ENCODE measurements around the gene CD44.
"Not testable (repeated sequence)": the region's sequence is repeated elsewhere in the genome, so short reads cannot be mapped to it uniquely, and the experiment has no call there.

CD44 gene

DNA sequence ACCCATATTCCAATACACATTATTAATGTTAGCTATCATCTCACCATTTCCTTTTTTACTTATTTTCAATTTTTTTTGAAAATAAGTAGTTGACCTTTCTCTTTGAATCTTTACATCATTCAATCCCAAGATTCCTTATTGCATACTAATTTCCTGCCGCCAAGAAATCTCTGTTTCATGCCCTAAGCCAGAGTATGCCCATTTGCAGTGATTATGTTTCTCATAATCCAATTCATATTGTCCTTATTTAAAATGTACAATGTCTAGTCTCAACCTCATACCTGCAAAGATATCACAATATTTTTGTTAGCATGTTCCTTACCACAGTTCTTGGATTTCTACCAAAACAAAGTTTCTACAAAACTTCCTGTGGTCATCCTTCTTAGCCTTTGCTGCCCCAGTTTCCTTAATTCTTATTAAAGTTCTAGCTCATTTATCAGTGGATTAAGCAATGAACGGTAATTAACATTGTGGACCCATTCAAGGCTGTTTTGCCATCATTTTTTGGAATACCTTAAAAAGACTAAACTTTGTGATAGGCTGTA, 75.3 kb downstream of the CD44 start:
- DNase-seq (ENCODE audit: low read depth in 2 of 2), result no peak

GRCh38 chr11:35214792-35215193, 75.8 kb downstream of the CD44 start:
- peak; percentile 23 to 32 for DNase-seq (ENCODE audit: low read depth in 2 of 2)

- DNase-seq (ENCODE audit: low read depth in 2 of 2), result no peak
Observed at GRCh38 chr11:35215945-35216344, 77.0 kb downstream of the CD44 start.

- DNase-seq (ENCODE audit: low read depth in 2 of 2), result no peak
Observed at GRCh38 chr11:35216962-35217678, 78.1 kb downstream of the CD44 start.

- DNase-seq (ENCODE audit: low read depth in 2 of 2), result no peak
Observed at GRCh38 chr11:35218956-35219355, 80.0 kb downstream of the CD44 start.

- DNase-seq (ENCODE audit: low read depth in 2 of 2), result no peak
Observed at GRCh38 chr11:35223371-35223796, 84.4 kb downstream of the CD44 start.

- DNase-seq (ENCODE audit: low read depth in 2 of 2), result no peak
Observed at GRCh38 chr11:35223991-35224390, 85.0 kb downstream of the CD44 start.

- no peak for DNase-seq (ENCODE audit: low read depth in 2 of 2)
Observed at GRCh38 chr11:35225946-35226520, 87.1 kb downstream of the CD44 start.

GRCh38 chr11:35226756-35227155, 87.8 kb downstream of the CD44 start:
- not testable (repeated sequence) for DNase-seq (ENCODE audit: low read depth in 2 of 2)

DNA sequence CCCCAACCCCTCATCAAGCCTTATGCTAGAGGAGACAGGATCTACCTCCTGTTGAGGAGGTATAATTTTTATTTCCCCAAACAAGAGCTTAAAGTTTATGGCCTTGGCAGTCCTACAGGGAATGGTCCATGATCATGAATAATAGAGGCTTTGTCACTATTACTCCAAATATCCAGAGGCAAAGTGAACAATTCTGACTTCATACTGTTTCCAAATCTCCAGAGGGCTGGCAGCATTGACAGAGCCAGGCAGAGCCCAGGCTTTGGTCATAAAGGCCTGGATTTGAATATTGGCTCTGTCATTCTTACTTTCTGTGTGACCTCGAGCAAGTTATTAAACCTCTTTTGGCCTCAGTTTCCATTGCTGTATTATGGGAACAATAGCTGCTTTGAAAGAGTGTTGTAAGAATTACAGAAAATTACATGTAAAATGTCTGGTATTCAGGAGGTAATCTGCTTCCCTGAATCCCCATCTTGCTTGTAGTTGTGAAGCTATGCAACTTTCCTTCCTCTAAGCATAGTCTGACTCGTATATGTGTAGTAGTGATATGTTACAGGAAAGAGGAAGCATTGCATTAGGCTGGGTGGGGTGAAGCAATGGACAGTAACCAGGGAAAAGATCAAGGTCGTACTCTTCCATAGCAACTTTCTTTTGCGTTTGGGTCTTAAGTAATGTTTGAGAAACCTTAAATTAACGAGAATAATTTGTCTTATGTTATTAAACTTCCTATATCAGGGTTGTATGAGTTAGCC, 88.8 kb downstream of the CD44 start:
- no peak for DNase-seq (ENCODE audit: low read depth in 2 of 2)

DNA sequence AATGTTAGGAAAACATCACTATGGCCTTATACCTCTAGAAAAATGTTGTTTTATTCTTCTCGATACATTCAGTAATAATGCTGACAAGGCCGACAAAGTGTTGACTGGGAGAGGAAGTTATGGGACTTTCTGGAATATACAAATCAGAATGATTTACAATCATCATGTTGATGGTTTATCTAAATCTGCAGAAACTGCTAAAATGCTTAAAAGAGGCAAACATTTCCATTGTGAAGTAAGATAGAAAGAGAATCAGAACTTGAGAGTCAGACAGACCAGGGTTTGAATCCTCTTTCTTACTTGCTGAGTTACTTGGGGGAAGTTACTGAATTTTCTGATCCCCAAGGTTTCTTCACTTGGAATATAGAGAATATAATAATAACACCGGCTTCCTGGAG, 89.4 kb downstream of the CD44 start:
- no peak for DNase-seq (ENCODE audit: low read depth in 2 of 2)

DNA sequence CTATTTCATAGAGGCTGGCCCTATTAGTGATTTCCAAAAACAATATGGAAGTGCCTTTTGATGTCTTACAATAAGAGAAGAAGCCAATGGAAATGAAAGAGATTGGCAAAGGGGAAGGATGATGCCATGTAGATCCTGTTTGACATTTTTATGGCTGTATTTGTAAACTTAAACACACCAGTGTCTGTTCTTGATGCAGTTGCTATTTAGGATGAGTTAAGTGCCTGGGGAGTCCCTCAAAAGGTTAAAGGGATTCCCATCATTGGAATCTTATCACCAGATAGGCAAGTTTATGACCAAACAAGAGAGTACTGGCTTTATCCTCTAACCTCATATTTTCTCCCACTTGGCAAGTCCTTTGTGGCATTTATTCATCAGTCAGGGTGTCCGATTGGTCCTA, 91.4 kb downstream of the CD44 start:
- no peak for DNase-seq (ENCODE audit: low read depth in 2 of 2)

DNA sequence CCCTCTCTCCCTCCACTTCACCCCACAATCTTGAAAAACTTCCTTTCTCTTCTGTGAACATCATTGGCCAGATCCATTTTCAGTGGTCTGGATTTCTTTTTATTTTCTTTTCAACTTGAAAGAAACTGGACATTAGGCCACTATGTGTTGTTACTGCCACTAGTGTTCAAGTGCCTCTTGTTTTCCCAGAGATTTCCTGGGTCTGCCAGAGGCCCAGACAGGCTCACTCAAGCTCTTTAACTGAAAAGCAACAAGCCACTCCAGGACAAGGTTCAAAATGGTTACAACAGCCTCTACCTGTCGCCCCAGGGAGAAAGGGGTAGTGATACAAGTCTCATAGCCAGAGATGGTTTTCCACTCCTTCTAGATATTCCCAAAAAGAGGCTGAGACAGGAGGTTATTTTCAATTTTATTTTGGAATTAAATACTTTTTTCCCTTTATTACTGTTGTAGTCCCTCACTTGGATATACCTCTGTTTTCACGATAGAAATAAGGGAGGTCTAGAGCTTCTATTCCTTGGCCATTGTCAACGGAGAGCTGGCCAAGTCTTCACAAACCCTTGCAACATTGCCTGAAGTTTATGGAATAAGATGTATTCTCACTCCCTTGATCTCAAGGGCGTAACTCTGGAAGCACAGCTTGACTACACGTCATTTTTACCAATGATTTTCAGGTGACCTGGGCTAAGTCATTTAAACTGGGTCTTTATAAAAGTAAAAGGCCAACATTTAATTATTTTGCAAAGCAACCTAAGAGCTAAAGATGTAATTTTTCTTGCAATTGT, 92.3 kb downstream of the CD44 start:
- no peak for DNase-seq (ENCODE audit: low read depth in 2 of 2)

- no peak for DNase-seq (ENCODE audit: low read depth in 2 of 2)
Observed at GRCh38 chr11:35232891-35233330, 93.9 kb downstream of the CD44 start.

GRCh38 chr11:35233518-35233917, 94.5 kb downstream of the CD44 start:
- DNase-seq (ENCODE audit: low read depth in 2 of 2), result no peak

- no peak for DNase-seq (ENCODE audit: low read depth in 2 of 2)
Observed at GRCh38 chr11:35234460-35235156, 95.6 kb downstream of the CD44 start.

- DNase-seq (ENCODE audit: low read depth in 2 of 2), result no peak
Observed at GRCh38 chr11:35235157-35235468, 96.1 kb downstream of the CD44 start.

DNA sequence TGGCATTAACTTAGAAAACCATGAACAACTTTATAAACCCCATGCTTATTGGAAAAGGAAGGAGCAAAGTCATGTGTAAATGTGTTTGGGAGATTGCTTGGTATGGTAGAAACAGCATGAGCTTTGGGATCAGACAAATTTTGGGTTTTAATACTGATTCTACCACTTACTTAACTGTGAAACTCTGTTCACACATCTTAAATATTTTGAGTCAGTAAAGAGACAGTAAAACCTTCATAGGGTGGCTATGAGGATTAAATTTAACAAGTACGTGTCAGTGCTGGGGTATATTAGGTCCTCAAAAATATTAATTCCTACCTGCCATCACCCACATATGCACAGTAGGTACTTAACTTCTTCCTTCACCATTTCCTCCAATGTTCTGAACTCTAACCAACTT, 96.5 kb downstream of the CD44 start:
- DNase-seq (ENCODE audit: low read depth in 2 of 2), result no peak

- peak; percentile 43 to 50 for DNase-seq (ENCODE audit: low read depth in 2 of 2)
Observed at GRCh38 chr11:35235936-35236666, 97.1 kb downstream of the CD44 start.

- no peak for DNase-seq (ENCODE audit: low read depth in 2 of 2)
Observed at GRCh38 chr11:35236667-35237003, 97.7 kb downstream of the CD44 start.

DNA sequence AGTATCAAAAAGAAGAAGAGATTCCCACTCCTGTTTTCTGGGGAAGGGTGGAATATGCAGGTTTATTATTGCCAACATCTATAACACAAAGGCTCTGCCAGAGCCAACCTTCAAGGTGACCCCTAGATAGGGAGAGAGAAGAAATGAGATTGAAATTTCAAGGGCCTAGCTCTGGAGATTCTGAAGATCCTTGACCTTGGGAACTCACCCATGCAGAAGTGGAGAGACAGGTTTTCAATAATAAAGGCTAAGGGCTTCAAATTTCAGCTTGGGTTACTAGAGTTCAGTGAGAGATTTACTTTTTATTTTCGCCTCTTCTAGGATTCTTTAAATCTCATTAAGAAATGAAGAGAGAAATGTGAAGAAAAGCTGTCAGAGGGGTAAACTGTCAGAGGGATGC, 98.4 kb downstream of the CD44 start:
- no peak for DNase-seq (ENCODE audit: low read depth in 2 of 2)
